GM21786 (cell line): Measurements from ENCODE around the gene SARDH.
"Not testable (repeated sequence)": the region's sequence is repeated elsewhere in the genome, so short reads cannot be mapped to it uniquely, and the experiment has no call there.

Source experiments
- ATAC-seq: cut with Tn5 transposase; IDR thresholded peaks from one replicate; pipeline ENCODE4 v1.9.1; 2021; ENCODE audit not compliant: unreplicated experiment

Gene SARDH

GRCh38 chr9:133775951-133776905 lies 38.1 kb upstream of the SARDH start:
- ATAC-seq: no peak

- ATAC-seq: no peak
Observed at GRCh38 chr9:133775291-133775690, 37.1 kb upstream of the SARDH start.

DNA sequence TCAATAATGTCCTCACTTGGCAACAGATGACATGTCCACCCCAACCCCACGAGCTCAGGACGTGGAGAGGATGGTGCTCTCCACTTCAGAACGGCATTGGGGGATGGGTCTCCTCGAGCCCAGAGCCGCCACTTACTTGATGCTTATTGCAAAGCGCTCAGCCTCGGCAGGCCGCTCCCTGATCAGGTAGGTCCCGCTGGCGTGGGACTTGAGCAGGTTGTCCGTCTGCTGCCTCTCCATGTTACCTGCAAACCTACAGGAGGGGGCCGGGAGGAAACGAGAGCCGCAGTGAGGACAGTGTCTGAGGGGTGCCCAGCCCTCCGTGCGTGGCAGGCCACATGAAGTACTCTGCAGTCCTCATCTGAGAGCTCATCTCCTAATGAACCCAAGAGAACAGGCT lies 36.6 kb upstream of the SARDH start:
- no peak for ATAC-seq

- no peak for ATAC-seq
Observed at GRCh38 chr9:133773889-133774655, 35.9 kb upstream of the SARDH start.

- no peak for ATAC-seq
Observed at GRCh38 chr9:133772581-133772980, 34.4 kb upstream of the SARDH start.

- ATAC-seq: no peak
Observed at GRCh38 chr9:133771486-133772482, 33.6 kb upstream of the SARDH start.

- ATAC-seq: no peak
Observed at GRCh38 chr9:133770076-133770777, 32.1 kb upstream of the SARDH start.

DNA sequence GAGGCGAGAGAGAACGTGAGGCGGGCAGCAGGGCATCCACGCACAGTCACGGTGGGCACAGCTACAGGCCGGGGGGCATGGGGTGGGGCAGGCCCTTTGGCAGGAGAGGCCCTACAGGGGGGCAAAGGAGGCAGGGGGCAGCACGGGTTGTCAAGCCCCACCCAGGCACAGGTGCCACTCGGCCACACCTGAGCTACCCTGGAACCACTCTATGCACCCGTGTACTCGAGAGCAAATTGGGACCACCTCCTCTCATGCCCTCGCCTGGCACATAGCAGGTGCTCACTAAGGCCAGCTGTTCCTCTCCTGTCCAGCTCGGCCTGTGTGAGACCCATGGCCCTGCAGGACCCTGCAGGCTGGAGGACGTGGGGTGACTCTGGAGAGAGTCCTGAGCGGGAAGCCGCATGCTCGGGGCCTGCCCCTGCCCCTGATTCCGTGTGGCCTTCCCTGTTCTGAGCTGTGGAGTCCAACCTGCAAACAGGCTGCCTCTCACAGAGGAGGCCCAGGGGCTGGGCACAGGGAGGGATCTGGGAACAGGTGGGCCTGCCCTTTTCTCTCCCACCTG lies 31.4 kb upstream of the SARDH start:
- ATAC-seq: no peak

DNA sequence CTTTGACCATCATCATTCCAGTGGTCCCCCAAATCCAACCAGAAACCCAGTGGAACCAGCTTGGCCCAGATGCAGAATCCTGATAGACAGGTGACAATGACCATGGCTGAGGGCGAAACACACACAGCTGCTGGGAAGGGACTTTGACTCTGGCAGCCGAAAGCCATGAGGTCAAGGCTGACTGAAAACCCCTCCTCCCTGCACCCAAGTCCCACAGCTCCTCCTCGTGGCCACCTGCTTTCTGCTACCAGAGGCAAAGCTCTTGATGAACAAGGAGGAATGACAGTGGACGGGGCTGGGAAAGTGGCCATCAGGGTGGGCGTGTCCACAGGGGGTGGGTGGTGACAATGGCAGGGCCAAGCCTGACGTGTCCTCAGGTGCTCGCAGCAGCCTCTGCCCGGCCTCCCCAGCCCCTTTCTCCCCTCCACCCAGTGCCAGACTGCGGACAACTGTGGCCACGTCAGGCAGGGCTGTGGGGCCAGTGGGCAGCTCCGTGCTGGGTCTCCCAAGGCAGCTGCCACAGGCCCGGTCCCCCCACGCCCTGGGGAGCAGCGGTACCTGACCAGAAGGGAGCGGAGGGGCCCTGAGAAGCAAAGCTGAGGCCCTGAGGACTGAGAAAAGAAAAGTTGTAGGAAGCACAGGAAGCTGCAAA lies 30.8 kb upstream of the SARDH start:
- no peak for ATAC-seq

GRCh38 chr9:133768371-133768858 lies 30.3 kb upstream of the SARDH start:
- ATAC-seq: no peak

DNA sequence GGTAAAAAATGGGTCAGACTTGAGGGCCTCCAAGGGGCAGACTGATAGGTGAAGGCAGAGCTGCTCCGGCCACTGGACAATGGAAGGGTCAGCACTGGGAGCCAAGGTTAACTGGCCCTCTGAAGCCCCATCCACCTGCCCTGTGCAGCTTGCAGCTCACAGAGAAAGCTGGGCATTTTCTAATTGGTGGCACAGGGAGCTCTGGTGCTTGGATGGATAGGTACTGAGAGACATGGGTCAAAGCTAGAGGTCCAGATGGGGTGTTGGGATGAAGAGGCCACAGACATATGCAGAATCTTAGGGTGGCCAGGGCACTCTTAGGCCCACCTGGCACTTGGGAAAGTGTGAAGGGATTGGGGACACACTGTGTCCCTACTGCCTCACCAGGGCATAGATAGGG lies 29.5 kb upstream of the SARDH start:
- no peak for ATAC-seq

DNA sequence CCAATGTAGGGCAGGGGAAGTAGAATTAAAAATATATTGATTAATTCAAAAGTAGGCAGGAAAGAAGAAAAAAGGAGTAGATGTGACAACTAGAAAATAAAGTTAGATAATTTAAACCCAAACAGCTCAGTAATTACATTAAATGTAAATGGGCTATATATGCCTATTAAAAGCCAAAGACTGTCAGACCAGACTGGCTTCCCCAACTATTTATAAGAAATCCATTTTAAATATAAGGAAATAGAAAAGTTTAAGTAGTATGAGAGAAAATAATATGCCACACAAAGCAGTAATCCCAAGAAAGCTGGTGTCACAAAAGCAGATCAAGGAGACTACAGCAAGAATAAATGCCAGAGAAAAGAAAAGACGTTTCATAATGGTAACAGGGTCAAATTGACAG lies 28.9 kb upstream of the SARDH start:
- ATAC-seq: no peak

GRCh38 chr9:133766234-133766633 lies 28.1 kb upstream of the SARDH start:
- not testable (repeated sequence) for ATAC-seq

GRCh38 chr9:133763272-133764183 lies 25.4 kb upstream of the SARDH start:
- no peak for ATAC-seq

DNA sequence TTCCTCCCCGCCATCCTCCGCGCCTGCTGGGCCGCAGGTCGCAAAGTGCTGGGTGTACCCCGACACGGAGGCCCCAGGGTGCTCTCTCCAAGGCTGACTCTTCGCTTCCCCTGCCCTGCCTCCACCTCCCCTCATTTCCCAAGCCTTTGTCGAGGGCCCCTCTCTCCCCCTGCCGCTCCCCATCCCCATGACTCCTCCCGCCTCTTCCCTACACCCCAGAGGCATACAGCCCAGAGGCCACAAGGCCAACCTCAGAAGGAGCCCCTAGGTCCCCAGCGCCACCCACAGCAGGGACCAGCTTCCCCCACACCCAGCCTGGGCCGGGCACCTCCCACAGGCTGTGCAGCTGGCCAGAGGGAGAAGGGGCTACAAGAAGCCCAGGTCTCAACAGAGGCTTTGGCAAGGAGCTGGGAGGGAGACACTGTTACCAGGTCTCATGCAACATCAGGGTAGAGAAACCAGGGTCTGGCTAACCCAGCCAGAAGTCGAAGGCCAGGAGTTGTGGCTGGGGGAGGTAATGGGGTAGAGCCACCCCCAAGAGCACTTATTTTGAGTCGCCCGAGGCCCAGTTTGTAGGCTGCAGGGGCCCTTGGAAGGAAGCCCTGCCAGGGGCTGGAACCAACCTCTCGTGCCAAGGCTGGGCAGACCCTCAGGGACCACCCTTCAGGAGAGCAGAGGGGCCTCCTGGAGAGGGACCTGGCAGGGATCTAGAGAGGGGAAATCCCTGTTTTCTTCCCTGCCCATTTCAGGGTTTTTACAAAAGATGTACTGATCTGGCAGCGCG lies 24.5 kb upstream of the SARDH start:
- ATAC-seq: no peak

- ATAC-seq: no peak
Observed at GRCh38 chr9:133761641-133762248, 23.6 kb upstream of the SARDH start.

GRCh38 chr9:133760713-133761290 lies 22.6 kb upstream of the SARDH start:
- no peak for ATAC-seq
